IMR-90 (cell line): ENCODE results near the gene LMAN2L. TPM values are rescaled to one million over a fixed set of nuclear protein-coding genes. Genes with fewer than 3 reads are reported as not detected.

Experiments used
- FOS ChIP-seq: fragments of 150-350 bp; IDR thresholded peaks from 2 replicates; pipeline ENCODE4 v1.6.1; 2016; ENCODE audit warnings: low read depth, low read length
- MAZ ChIP-seq: IDR thresholded peaks from 2 replicates; pipeline ENCODE4 v1.6.1; 2012; ENCODE audit warnings: low read depth, mild to moderate bottlenecking, low read length, improper control_type of control experiment, moderate library complexity, borderline replicate concordance
- RAD21 ChIP-seq: IDR thresholded peaks from 2 replicates; pipeline ENCODE4 v1.6.1; 2012; ENCODE audit warnings: low read length, improper control_type of control experiment
- RCOR1 ChIP-seq: IDR thresholded peaks from 2 replicates; pipeline ENCODE4 v1.6.1; 2012; ENCODE audit warnings: mild to moderate bottlenecking, low read length, improper control_type of control experiment; ENCODE audit not compliant: insufficient replicate concordance
- RFX5 ChIP-seq: IDR thresholded peaks from 2 replicates; pipeline ENCODE4 v1.8.0; 2012; ENCODE audit warnings: low read depth, mild to moderate bottlenecking, low read length, moderate library complexity
- SMC3 ChIP-seq: fragments of 150-350 bp; IDR thresholded peaks from 2 replicates; pipeline ENCODE4 v1.6.1; 2016; ENCODE audit warnings: low read depth, mild to moderate bottlenecking, antibody characterized with exemption, low read length, moderate library complexity
- polyA plus RNA-seq, 3 experiments: library from polyadenylated mRNA; depleted of rRNA; stranded (reverse); fragments of >200 nt; gene quantifications; 2 replicates each; pipeline ENCODE4 v1.2.3, GENCODE V29; 2012; ENCODE audit warnings: low replicate concordance in 1 of 3
- total RNA-seq: library from RNA; depleted of rRNA; stranded (reverse); fragments of >200 nt; gene quantifications from 2 replicates; pipeline ENCODE4 v1.2.3, GENCODE V29; 2012
- TF ChIP-seq, protein P1 (sequence below): fragments of 150-350 bp; IDR thresholded peaks from 2 replicates; pipeline ENCODE4 v1.6.1; 2016; ENCODE audit warnings: low read depth, mild to moderate bottlenecking, low read length, moderate library complexity, borderline replicate concordance

The LMAN2L gene
- total and polyA plus RNA-seq, 2 of the 4 experiments (the other 2 are of a cell fraction), result 22.5 to 22.9 TPM

GRCh38 chr2:96739633-96740428, at the start of gene LMAN2L (continued):
- TF ChIP-seq, protein P1, sequence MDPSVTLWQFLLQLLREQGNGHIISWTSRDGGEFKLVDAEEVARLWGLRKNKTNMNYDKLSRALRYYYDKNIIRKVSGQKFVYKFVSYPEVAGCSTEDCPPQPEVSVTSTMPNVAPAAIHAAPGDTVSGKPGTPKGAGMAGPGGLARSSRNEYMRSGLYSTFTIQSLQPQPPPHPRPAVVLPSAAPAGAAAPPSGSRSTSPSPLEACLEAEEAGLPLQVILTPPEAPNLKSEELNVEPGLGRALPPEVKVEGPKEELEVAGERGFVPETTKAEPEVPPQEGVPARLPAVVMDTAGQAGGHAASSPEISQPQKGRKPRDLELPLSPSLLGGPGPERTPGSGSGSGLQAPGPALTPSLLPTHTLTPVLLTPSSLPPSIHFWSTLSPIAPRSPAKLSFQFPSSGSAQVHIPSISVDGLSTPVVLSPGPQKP, result no peak
- TF ChIP-seq MAZ, result peak; percentile 65; the same call in 1 of the 2 replicates
- TF ChIP-seq RAD21, result no peak
- no peak for TF ChIP-seq FOS
- TF ChIP-seq RFX5, result no peak
- TF ChIP-seq RCOR1, result peak; percentile 16
- TF ChIP-seq SMC3, result no peak
